C4-2B (cell line): Measurements from ENCODE around the gene ENOX2.

ENCODE experiments used
- ZFX ChIP-seq: fragments of 450-650 bp; IDR thresholded peaks from 2 replicates; pipeline ENCODE4 v1.6.1; 2017
- TF ChIP-seq, protein P1 (sequence below): fragments of 450-650 bp; conservative IDR thresholded peaks from 2 replicates; pipeline ENCODE4 v1.5.1; 2017; ENCODE audit warnings: mild to moderate bottlenecking

DNA sequence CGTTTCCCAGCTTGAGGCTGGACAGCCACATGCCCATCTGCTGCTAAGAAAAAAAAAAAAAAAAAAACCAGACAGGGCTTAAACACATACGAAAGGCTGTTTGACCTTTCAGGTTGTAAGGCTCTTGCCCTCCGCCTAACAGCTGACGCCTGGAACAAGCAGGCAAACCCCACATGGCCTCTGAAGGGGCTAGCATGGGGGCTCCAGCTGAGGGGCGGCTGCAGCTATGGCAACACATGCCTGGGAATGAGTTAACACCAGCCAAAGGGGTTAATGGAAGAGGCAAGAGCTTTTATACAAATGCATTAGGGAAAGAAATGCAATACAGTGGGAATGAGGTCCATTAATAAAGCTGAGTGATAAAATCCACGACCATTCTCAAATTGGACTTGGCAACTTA lies 183.6 kb downstream of the ENOX2 start:
- TF ChIP-seq, protein P1, sequence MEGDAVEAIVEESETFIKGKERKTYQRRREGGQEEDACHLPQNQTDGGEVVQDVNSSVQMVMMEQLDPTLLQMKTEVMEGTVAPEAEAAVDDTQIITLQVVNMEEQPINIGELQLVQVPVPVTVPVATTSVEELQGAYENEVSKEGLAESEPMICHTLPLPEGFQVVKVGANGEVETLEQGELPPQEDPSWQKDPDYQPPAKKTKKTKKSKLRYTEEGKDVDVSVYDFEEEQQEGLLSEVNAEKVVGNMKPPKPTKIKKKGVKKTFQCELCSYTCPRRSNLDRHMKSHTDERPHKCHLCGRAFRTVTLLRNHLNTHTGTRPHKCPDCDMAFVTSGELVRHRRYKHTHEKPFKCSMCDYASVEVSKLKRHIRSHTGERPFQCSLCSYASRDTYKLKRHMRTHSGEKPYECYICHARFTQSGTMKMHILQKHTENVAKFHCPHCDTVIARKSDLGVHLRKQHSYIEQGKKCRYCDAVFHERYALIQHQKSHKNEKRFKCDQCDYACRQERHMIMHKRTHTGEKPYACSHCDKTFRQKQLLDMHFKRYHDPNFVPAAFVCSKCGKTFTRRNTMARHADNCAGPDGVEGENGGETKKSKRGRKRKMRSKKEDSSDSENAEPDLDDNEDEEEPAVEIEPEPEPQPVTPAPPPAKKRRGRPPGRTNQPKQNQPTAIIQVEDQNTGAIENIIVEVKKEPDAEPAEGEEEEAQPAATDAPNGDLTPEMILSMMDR, result no peak
- no peak for TF ChIP-seq ZFX
